Measurements from ENCODE around the gene CR1. TPM values are rescaled to one million over a fixed set of nuclear protein-coding genes. Genes with fewer than 3 reads are reported as not detected.

Gene CR1
- total and polyA plus RNA-seq, 9 donors, result 0.25 to 5.8 (median 1.2) TPM

GRCh38 chr1:207458414-207458813, 37.5 kb upstream of the CR1 start:
- H3K9me3 ChIP-seq, result no peaks in the 10 kb centered on the region
- no peak overlapping the region for H3K4me3 ChIP-seq
- 88 to 92% (median 89%) methylated on average over 1 of the region's 1 CpG for WGBS, 3 donors
- intact Hi-C loops (cut with DNase I), result no loop called here
- DNase-seq, result no peak
- TF ChIP-seq POLR2A (IDR thresholded peaks at IDR 0.05), result no peak
- TF ChIP-seq EP300 (IDR thresholded peaks at IDR 0.05), result no peak
- TF ChIP-seq, protein P1, sequence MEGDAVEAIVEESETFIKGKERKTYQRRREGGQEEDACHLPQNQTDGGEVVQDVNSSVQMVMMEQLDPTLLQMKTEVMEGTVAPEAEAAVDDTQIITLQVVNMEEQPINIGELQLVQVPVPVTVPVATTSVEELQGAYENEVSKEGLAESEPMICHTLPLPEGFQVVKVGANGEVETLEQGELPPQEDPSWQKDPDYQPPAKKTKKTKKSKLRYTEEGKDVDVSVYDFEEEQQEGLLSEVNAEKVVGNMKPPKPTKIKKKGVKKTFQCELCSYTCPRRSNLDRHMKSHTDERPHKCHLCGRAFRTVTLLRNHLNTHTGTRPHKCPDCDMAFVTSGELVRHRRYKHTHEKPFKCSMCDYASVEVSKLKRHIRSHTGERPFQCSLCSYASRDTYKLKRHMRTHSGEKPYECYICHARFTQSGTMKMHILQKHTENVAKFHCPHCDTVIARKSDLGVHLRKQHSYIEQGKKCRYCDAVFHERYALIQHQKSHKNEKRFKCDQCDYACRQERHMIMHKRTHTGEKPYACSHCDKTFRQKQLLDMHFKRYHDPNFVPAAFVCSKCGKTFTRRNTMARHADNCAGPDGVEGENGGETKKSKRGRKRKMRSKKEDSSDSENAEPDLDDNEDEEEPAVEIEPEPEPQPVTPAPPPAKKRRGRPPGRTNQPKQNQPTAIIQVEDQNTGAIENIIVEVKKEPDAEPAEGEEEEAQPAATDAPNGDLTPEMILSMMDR (IDR thresholded peaks at IDR 0.05), result no peak
- H3K27ac ChIP-seq, result no peak overlapping the region
- no peaks in the 10 kb centered on the region for H3K36me3 ChIP-seq
- no peaks in the 10 kb centered on the region for H3K4me1 ChIP-seq (ENCODE audit: insufficient read depth)
- no peaks in the 10 kb centered on the region for H3K27me3 ChIP-seq

DNA sequence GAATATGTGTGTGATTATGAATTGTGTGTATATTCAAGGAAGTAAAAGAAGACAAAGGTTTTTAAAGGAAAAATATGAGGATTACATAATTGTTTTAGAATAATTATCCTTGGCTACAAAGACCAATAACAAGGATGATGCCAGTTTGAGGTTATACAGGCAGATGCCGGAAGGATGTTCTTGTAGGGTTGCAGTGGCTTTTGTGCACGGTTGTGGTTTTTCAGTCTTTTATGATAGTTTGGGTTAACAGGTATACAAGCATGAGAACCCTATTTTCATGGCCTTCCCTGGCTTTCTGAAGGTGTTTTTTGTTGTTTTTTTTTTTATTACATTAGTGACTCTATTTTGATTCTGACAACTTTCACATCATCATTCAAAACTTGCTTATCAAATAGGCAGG, 36.9 kb upstream of the CR1 start:
- TF ChIP-seq POLR2A (IDR thresholded peaks at IDR 0.05) (no peak), EP300 (IDR thresholded peaks at IDR 0.05) (no peak)
- TF ChIP-seq, protein P1 (IDR thresholded peaks at IDR 0.05), result no peak
- 90 to 94% (median 90%) methylated on average over 2 of the region's 2 CpGs for WGBS, 3 donors

GRCh38 chr1:207461649-207462048, 34.3 kb upstream of the CR1 start:
- H3K4me3 ChIP-seq, result no peak overlapping the region
- DNase-seq, result no peak
- no peak overlapping the region for H3K27ac ChIP-seq
- no peaks in the 10 kb centered on the region for H3K27me3 ChIP-seq
- intact Hi-C loops (cut with DNase I), result no loop called here
- no peaks in the 10 kb centered on the region for H3K4me1 ChIP-seq (ENCODE audit: insufficient read depth)
- TF ChIP-seq EP300 (IDR thresholded peaks at IDR 0.05) (no peak), POLR2A (IDR thresholded peaks at IDR 0.05) (no peak)
- TF ChIP-seq, protein P1 (IDR thresholded peaks at IDR 0.05), result no peak
- H3K9me3 ChIP-seq, result no peaks in the 10 kb centered on the region
- 59 to 66% (median 59%) methylated on average over 1 of the region's 1 CpG for WGBS, 3 donors
- H3K36me3 ChIP-seq, result no peaks in the 10 kb centered on the region

More for the DNA sequence above, 36.9 kb upstream of the CR1 start:
- H3K36me3 ChIP-seq, result no peaks in the 10 kb centered on the region
- intact Hi-C loops (cut with DNase I), result no loop called here
- H3K27me3 ChIP-seq, result no peaks in the 10 kb centered on the region
- no peak for DNase-seq
- no peaks in the 10 kb centered on the region for H3K4me1 ChIP-seq (ENCODE audit: insufficient read depth)
- no peaks in the 10 kb centered on the region for H3K9me3 ChIP-seq
- no peak overlapping the region for H3K27ac ChIP-seq
- H3K4me3 ChIP-seq, result no peak overlapping the region

DNA sequence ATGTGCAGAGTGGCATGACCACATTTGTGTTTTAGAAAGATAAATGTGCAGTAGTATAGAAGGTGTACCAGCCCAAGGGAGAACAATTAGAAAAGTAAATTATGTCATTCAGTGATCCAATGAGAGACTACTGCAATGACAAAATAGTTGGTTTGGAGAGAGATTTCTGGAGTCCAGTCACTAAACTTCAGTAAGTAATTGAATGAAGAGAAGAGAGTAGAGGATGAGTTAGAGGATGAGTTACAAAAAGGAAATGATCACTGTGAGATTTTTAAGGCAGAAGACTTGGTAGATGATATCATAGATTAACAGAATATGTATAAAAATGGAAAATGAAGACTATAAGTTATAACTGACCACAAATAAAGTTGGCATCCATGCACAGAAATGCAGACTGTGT, 33.4 kb upstream of the CR1 start:
- intact Hi-C loops (cut with DNase I), result no loop called here
- Histone ChIP-seq H3K36me3 (no peaks in the 10 kb centered on the region), H3K4me3 (no peak overlapping the region), H3K27me3 (no peaks in the 10 kb centered on the region), H3K27ac (no peak overlapping the region), H3K4me1 (ENCODE audit: insufficient read depth) (no peaks in the 10 kb centered on the region), H3K9me3 (no peaks in the 10 kb centered on the region)
- no peak for DNase-seq
- TF ChIP-seq, protein P1 (IDR thresholded peaks at IDR 0.05), result no peak
- no peak for TF ChIP-seq EP300 (IDR thresholded peaks at IDR 0.05)
- TF ChIP-seq POLR2A (IDR thresholded peaks at IDR 0.05), result no peak

- Histone ChIP-seq H3K4me3 (no peak overlapping the region), H3K36me3 (no peaks in the 10 kb centered on the region), H3K4me1 (ENCODE audit: insufficient read depth) (no peaks in the 10 kb centered on the region), H3K9me3 (no peaks in the 10 kb centered on the region), H3K27ac (no peak overlapping the region), H3K27me3 (no peaks in the 10 kb centered on the region)
- no peak for DNase-seq
- intact Hi-C loops (cut with DNase I), result no loop called here
- TF ChIP-seq POLR2A (IDR thresholded peaks at IDR 0.05) (no peak), EP300 (IDR thresholded peaks at IDR 0.05) (no peak)
- TF ChIP-seq, protein P1 (IDR thresholded peaks at IDR 0.05), result no peak
Observed at GRCh38 chr1:207463021-207463420, 32.9 kb upstream of the CR1 start.

Measured in ovary (tissue), 9 donors.